ENCODE data around the gene CDKL1. TPM values are rescaled to one million over a fixed set of nuclear protein-coding genes. Genes with fewer than 3 reads are reported as not detected.

CDKL1 gene
- total RNA-seq, 1 experiment from 2014 or later: 2.4 TPM

- Histone ChIP-seq H2AFZ (no peak overlapping the region), H3K4me2 (no peak overlapping the region), H3K27me3 (ENCODE audit: insufficient read depth, low read depth) (no peaks in the 10 kb centered on the region), H3K4me3 (no peak overlapping the region), H3K9me2 (ENCODE audit: insufficient read depth) (no peaks in the 10 kb centered on the region), H3K27ac (no peak overlapping the region), H3K79me2 (ENCODE audit: low read depth) (no peaks in the 10 kb centered on the region), H4K20me1 (ENCODE audit: insufficient read depth) (no peaks in the 10 kb centered on the region), H3K9me3 (ENCODE audit: insufficient read depth, low read depth) (no peaks in the 10 kb centered on the region), H3K4me1 (replicated peaks; ENCODE audit: insufficient read depth) (no peaks in the 10 kb centered on the region), H3F3A (ENCODE audit: insufficient read depth, low read depth) (0 out of 2 replicates have a peak, but pooled peaks cover 4% of the 10 kb centered on the region), H3K36me3 (ENCODE audit: low read depth) (0 out of 2 replicates have a peak, but pooled peaks cover 8% of the 10 kb centered on the region)
- no peak for DNase-seq
- TF ChIP-seq CTCF (conservative IDR thresholded peaks at IDR 0.05) (no peak), EZH2 (IDR thresholded peaks at IDR 0.05; ENCODE audit: low read depth) (no peak)
- intact Hi-C loops (cut with micrococcal nuclease; ENCODE audit: unreplicated experiment): loop anchor here (10.0 kb wide), 1 partner anchor 101 kb away; no protein-coding TSS in a partner anchor
- BruUV-seq (replicated peaks): no TSS peak
- CTCF ChIA-PET: no interaction called here
- POLR2A ChIA-PET (ENCODE audit: unreplicated experiment): no interaction called here
Observed at GRCh38 chr14:50425816-50426215, 29.1 kb upstream of the CDKL1 start.

- H4K20me1 ChIP-seq (ENCODE audit: insufficient read depth): no peaks in the 10 kb centered on the region
- no peaks in the 10 kb centered on the region for H3K9me3 ChIP-seq (ENCODE audit: insufficient read depth, low read depth)
- intact Hi-C loops (cut with micrococcal nuclease; ENCODE audit: unreplicated experiment): loop anchor here (10.0 kb wide), 1 partner anchor 100 kb away; no protein-coding TSS in a partner anchor
- POLR2A ChIA-PET (ENCODE audit: unreplicated experiment): no interaction called here
- BruUV-seq (replicated peaks): no TSS peak
- peaks cover 14% of the 10 kb centered on the region; the same call in 1 of the 2 replicates for H3K36me3 ChIP-seq (ENCODE audit: low read depth)
- H3K27me3 ChIP-seq (ENCODE audit: insufficient read depth, low read depth): no peaks in the 10 kb centered on the region
- no peak for DNase-seq
- no peaks in the 10 kb centered on the region for H3K79me2 ChIP-seq (ENCODE audit: low read depth)
- TF ChIP-seq CTCF (conservative IDR thresholded peaks at IDR 0.05): no peak
- TF ChIP-seq EZH2 (IDR thresholded peaks at IDR 0.05; ENCODE audit: low read depth): no peak
- CTCF ChIA-PET: no interaction called here
- H3K4me2 ChIP-seq: no peak overlapping the region
- no peak overlapping the region for H3K4me3 ChIP-seq
- H3K27ac ChIP-seq: no peak overlapping the region
- no peaks in the 10 kb centered on the region for H3K9me2 ChIP-seq (ENCODE audit: insufficient read depth)
- H3K4me1 ChIP-seq (replicated peaks; ENCODE audit: insufficient read depth): no peaks in the 10 kb centered on the region
- no peak overlapping the region for H2AFZ ChIP-seq
- peaks cover 9% of the 10 kb centered on the region; the same call in 1 of the 2 replicates for H3F3A ChIP-seq (ENCODE audit: insufficient read depth, low read depth)
Observed at GRCh38 chr14:50425105-50425504, 28.4 kb upstream of the CDKL1 start.

GRCh38 chr14:50423529-50423928, 26.8 kb upstream of the CDKL1 start:
- TF ChIP-seq EZH2 (IDR thresholded peaks at IDR 0.05; ENCODE audit: low read depth) (no peak), CTCF (conservative IDR thresholded peaks at IDR 0.05) (no peak)
- no peaks in the 10 kb centered on the region for H3K27me3 ChIP-seq (ENCODE audit: insufficient read depth, low read depth)
- no peaks in the 10 kb centered on the region for H3K9me2 ChIP-seq (ENCODE audit: insufficient read depth)
- POLR2A ChIA-PET (ENCODE audit: unreplicated experiment): no interaction called here
- no peak overlapping the region for H3K4me3 ChIP-seq
- H3K4me2 ChIP-seq: no peak overlapping the region
- no peak overlapping the region for H3K27ac ChIP-seq
- no peak overlapping the region for H2AFZ ChIP-seq
- BruUV-seq (replicated peaks): no TSS peak
- H3K9me3 ChIP-seq (ENCODE audit: insufficient read depth, low read depth): peaks cover 5% of the 10 kb centered on the region; the same call in 1 of the 2 replicates
- CTCF ChIA-PET: no interaction called here
- H3K36me3 ChIP-seq (ENCODE audit: low read depth): peaks cover 23% of the 10 kb centered on the region
- no peaks in the 10 kb centered on the region for H4K20me1 ChIP-seq (ENCODE audit: insufficient read depth)
- H3F3A ChIP-seq (ENCODE audit: insufficient read depth, low read depth): peaks cover 13% of the 10 kb centered on the region; the same call in 1 of the 2 replicates
- intact Hi-C loops (cut with micrococcal nuclease; ENCODE audit: unreplicated experiment): loop anchor here (10.0 kb wide), 1 partner anchor 99 kb away; no protein-coding TSS in a partner anchor
- no peaks in the 10 kb centered on the region for H3K79me2 ChIP-seq (ENCODE audit: low read depth)
- no peaks in the 10 kb centered on the region for H3K4me1 ChIP-seq (replicated peaks; ENCODE audit: insufficient read depth)
- DNase-seq: no peak
